Astrocyte (in vitro differentiated cells and primary cell): ENCODE measurements around the gene CAMK1D. TPM values are rescaled to one million over a fixed set of nuclear protein-coding genes. Genes with fewer than 3 reads are reported as not detected.

Experiments used
- DNase-seq: peaks from one replicate; pipeline ENCODE4 v3.0.0-alpha.2; 2010; ENCODE audit warnings: low read depth
- FAIRE-seq: peaks from 2 replicates; lab custom pipeline; 2011; peaks lifted over from hg19 to GRCh38; lab: Jason Lieb, UNC
- H2AFZ ChIP-seq: 2 replicates; pipeline ENCODE4 v1.6.0; 2012; ENCODE audit warnings: low read depth, low read length, inconsistent platforms
- H3K27ac ChIP-seq: 2 replicates; pipeline ENCODE4 v1.5.1; 2011; ENCODE audit warnings: low read depth, low read length, inconsistent platforms
- H3K27me3 ChIP-seq: 2 replicates; pipeline ENCODE4 v1.6.0; 2011; ENCODE audit warnings: low read length, inconsistent platforms; ENCODE audit not compliant: insufficient read depth
- H3K36me3 ChIP-seq: 2 replicates; pipeline ENCODE4 v1.5.1; 2011; ENCODE audit warnings: low read length, inconsistent platforms; ENCODE audit not compliant: insufficient read depth
- H3K4me1 ChIP-seq: 2 replicates; pipeline ENCODE4 v1.5.1; 2011; ENCODE audit warnings: low read length, inconsistent platforms; ENCODE audit not compliant: insufficient read depth
- H3K4me2 ChIP-seq: 2 replicates; pipeline ENCODE4 v1.6.0; 2012; ENCODE audit warnings: low read length, inconsistent platforms
- H3K4me3 ChIP-seq: 2 replicates; pipeline ENCODE4 v1.5.1; 2011; ENCODE audit warnings: low read depth, mild to moderate bottlenecking, low read length, inconsistent platforms; ENCODE audit not compliant: insufficient read depth
- H3K79me2 ChIP-seq: 2 replicates; pipeline ENCODE4 v1.6.0; 2012; ENCODE audit warnings: mild to moderate bottlenecking, low read length, inconsistent platforms; ENCODE audit not compliant: insufficient read depth
- H3K9ac ChIP-seq: 2 replicates; pipeline ENCODE4 v1.6.0; 2012; ENCODE audit warnings: mild to moderate bottlenecking, low read length, inconsistent platforms
- H3K9me3 ChIP-seq: 2 replicates; pipeline ENCODE4 v1.5.1; 2012; ENCODE audit warnings: low read depth, mild to moderate bottlenecking, low read length, inconsistent platforms; ENCODE audit not compliant: insufficient read depth
- H4K20me1 ChIP-seq: 2 replicates; pipeline ENCODE4 v1.6.0; 2012; ENCODE audit warnings: low read length, inconsistent platforms; ENCODE audit not compliant: insufficient read depth
- H3K27ac Mint-ChIP-seq: one replicate; pipeline ENCODE4 v1.8.0; 2021; ENCODE audit warnings: mild to moderate bottlenecking, mixed read lengths; ENCODE audit not compliant: unreplicated experiment
- H3K27me3 Mint-ChIP-seq: one replicate; pipeline ENCODE4 v1.8.0; 2021; ENCODE audit warnings: low read depth, mixed read lengths; ENCODE audit not compliant: unreplicated experiment
- H3K36me3 Mint-ChIP-seq: one replicate; pipeline ENCODE4 v1.8.0; 2021; ENCODE audit warnings: low read depth, mixed read lengths; ENCODE audit not compliant: unreplicated experiment
- H3K4me1 Mint-ChIP-seq: one replicate; pipeline ENCODE4 v1.8.0; 2021; ENCODE audit warnings: low read depth, mixed read lengths; ENCODE audit not compliant: unreplicated experiment
- H3K4me3 Mint-ChIP-seq: one replicate; pipeline ENCODE4 v1.8.0; 2021; ENCODE audit warnings: mild to moderate bottlenecking, moderate library complexity, mixed read lengths; ENCODE audit not compliant: unreplicated experiment
- H3K9me3 Mint-ChIP-seq: one replicate; pipeline ENCODE4 v1.8.0; 2021; ENCODE audit warnings: mild to moderate bottlenecking, mixed read lengths; ENCODE audit not compliant: unreplicated experiment
- EZH2 ChIP-seq: IDR thresholded peaks from 2 replicates; pipeline ENCODE4 v1.6.1; 2012; ENCODE audit warnings: mild to moderate bottlenecking, low read length, inconsistent platforms; ENCODE audit not compliant: insufficient read depth
- total RNA-seq: library from RNA; stranded (reverse); gene quantifications from 2 replicates; pipeline ENCODE4 v1.2.1, GENCODE V29; 2021
- TF ChIP-seq, protein P1 (sequence below): IDR thresholded peaks from 2 replicates; pipeline ENCODE4 v1.5.1; 2011; ENCODE audit warnings: low read depth, mild to moderate bottlenecking, inconsistent platforms, low read length, moderate library complexity; ENCODE audit not compliant: insufficient read depth

CAMK1D gene
- total RNA-seq, 1 donor from 2014 or later = 23.6 TPM

DNA sequence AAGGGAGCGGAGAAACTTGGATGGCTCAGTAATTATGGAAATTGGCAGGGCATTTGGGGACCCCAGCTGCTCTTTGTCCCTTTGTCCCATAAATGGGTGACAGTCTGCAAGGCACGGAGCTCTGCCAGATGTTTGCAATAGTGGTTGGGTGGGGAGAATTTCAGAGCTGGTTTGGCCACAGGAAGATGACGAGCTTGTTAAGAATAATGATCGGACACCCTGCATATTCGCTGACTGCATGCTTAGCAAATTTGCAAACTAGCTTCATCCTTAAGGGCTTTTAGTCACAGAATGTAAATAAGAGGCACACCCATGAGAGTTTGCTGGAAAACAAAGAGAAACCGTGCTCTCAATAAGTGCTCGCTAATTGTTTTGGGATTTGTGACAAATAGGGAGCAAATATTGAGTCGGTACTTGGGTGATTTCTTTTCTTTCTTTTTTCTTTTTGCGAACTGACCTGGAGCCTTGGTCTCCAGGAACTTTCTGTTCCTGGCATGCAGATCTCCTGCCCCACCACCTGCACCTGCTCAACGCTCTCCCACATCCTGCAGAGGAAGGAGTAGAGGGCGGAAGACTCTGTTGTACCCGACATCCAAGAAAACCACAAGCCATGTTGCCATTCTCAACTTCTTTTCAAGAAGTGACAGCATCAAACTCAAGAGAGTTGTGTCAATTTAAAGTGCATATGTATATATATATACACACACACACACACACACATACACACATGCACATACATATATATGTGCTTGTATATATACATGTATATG, 238.9 kb downstream of the CAMK1D start:
- no peak overlapping the region for H3K4me3 Mint-ChIP-seq
- H3K27me3 ChIP-seq = no peaks in the 10 kb centered on the region
- H3K9me3 ChIP-seq = no peaks in the 10 kb centered on the region
- no peak for FAIRE-seq
- H3K36me3 Mint-ChIP-seq = peaks cover 1% of the 10 kb centered on the region
- no peak overlapping the region for H3K4me3 ChIP-seq
- no peaks in the 10 kb centered on the region for H3K27me3 Mint-ChIP-seq
- H3K9ac ChIP-seq = no peak overlapping the region
- peaks cover 4% of the 10 kb centered on the region for H3K4me1 ChIP-seq
- H2AFZ ChIP-seq = no peak overlapping the region
- TF ChIP-seq, protein P1, sequence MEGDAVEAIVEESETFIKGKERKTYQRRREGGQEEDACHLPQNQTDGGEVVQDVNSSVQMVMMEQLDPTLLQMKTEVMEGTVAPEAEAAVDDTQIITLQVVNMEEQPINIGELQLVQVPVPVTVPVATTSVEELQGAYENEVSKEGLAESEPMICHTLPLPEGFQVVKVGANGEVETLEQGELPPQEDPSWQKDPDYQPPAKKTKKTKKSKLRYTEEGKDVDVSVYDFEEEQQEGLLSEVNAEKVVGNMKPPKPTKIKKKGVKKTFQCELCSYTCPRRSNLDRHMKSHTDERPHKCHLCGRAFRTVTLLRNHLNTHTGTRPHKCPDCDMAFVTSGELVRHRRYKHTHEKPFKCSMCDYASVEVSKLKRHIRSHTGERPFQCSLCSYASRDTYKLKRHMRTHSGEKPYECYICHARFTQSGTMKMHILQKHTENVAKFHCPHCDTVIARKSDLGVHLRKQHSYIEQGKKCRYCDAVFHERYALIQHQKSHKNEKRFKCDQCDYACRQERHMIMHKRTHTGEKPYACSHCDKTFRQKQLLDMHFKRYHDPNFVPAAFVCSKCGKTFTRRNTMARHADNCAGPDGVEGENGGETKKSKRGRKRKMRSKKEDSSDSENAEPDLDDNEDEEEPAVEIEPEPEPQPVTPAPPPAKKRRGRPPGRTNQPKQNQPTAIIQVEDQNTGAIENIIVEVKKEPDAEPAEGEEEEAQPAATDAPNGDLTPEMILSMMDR = no peak
- TF ChIP-seq EZH2 = no peak
- H3K79me2 ChIP-seq = peaks cover 7% of the 10 kb centered on the region
- no peak overlapping the region for H3K27ac ChIP-seq
- H3K4me1 Mint-ChIP-seq = peaks cover 2% of the 10 kb centered on the region
- peak overlapping the region; percentile 61 for H3K4me2 ChIP-seq
- peaks cover 30% of the 10 kb centered on the region for H4K20me1 ChIP-seq
- H3K36me3 ChIP-seq = no peaks in the 10 kb centered on the region
- DNase-seq = peak; percentile 30
- H3K27ac Mint-ChIP-seq = no peak overlapping the region
- H3K9me3 Mint-ChIP-seq = peaks cover 2% of the 10 kb centered on the region

DNA sequence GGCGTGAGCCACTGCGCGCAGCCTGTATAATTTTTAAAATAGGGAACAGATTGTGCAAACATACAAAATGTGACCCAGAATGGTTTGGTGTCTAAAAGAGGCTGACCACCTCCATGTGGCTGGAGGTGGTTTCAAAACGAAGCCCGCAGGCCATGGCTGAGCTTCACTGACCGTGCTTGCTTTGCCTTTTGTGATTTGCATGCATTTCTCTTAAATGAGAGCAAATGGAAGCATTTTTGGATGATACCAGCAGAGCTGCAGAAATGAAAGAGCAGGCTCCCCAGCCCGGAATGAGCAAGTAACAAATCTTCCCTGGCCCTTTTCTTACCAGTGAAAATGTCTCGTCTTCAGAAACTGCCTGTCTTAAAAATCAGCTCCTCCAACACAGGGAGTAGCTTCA, 239.9 kb downstream of the CAMK1D start:
- no peak for TF ChIP-seq EZH2
- TF ChIP-seq, protein P1 = no peak
- Mint-ChIP-seq H3K36me3 (peaks cover 1% of the 10 kb centered on the region), H3K27me3 (peaks cover 3% of the 10 kb centered on the region), H3K9me3 (peaks cover 2% of the 10 kb centered on the region), H3K27ac (no peak overlapping the region), H3K4me3 (no peak overlapping the region), H3K4me1 (peaks cover 5% of the 10 kb centered on the region)
- H3K79me2 ChIP-seq = peaks cover 4% of the 10 kb centered on the region
- no peak overlapping the region for H3K9ac ChIP-seq
- no peak overlapping the region for H3K27ac ChIP-seq
- H3K9me3 ChIP-seq = no peaks in the 10 kb centered on the region
- no peak overlapping the region for H3K4me3 ChIP-seq
- no peak overlapping the region for H3K4me2 ChIP-seq
- DNase-seq (no peak), FAIRE-seq (no peak)
- H4K20me1 ChIP-seq = peaks cover 30% of the 10 kb centered on the region
- H3K36me3 ChIP-seq = no peaks in the 10 kb centered on the region
- peaks cover 4% of the 10 kb centered on the region for H3K4me1 ChIP-seq
- H3K27me3 ChIP-seq = no peaks in the 10 kb centered on the region
- no peak overlapping the region for H2AFZ ChIP-seq

DNA sequence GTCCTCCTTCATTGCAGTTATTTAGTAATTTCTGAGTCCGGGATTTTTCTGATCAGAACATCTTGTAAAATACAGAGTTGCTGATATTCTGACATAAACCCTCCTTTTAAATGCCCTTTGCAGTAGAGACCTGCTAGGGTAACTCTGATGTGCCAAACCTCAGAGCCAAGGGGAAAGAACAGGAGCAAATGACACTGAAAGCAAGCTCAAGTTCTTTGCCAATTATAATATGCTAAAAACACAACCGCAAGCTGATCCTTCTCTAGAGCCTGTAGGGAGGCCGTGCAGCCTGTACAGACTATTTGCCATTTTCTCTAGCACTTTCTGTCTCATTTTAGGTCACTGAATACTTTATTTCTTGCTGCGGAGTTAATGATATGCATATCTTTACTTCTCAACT, 240.4 kb downstream of the CAMK1D start:
- H3K4me1 ChIP-seq = peaks cover 4% of the 10 kb centered on the region
- peaks cover 4% of the 10 kb centered on the region for H3K79me2 ChIP-seq
- TF ChIP-seq EZH2 = no peak
- TF ChIP-seq, protein P1 = no peak
- no peak overlapping the region for H2AFZ ChIP-seq
- H4K20me1 ChIP-seq = peaks cover 30% of the 10 kb centered on the region
- H3K9me3 ChIP-seq = no peaks in the 10 kb centered on the region
- no peaks in the 10 kb centered on the region for H3K27me3 ChIP-seq
- Mint-ChIP-seq H3K27me3 (peaks cover 3% of the 10 kb centered on the region), H3K4me3 (no peak overlapping the region), H3K36me3 (peaks cover 3% of the 10 kb centered on the region), H3K27ac (no peak overlapping the region), H3K4me1 (peaks cover 5% of the 10 kb centered on the region), H3K9me3 (peaks cover 2% of the 10 kb centered on the region)
- H3K4me3 ChIP-seq = no peak overlapping the region
- no peaks in the 10 kb centered on the region for H3K36me3 ChIP-seq
- FAIRE-seq (no peak), DNase-seq (no peak)
- H3K4me2 ChIP-seq = no peak overlapping the region
- H3K9ac ChIP-seq = no peak overlapping the region
- H3K27ac ChIP-seq = no peak overlapping the region
